Cardiac septum (tissue), 1 donor: Measurements from ENCODE around the gene HAUS7. TPM values are rescaled to one million over a fixed set of nuclear protein-coding genes. Genes with fewer than 3 reads are reported as not detected.

Experiments used
- DNase-seq: peaks from one replicate; pipeline ENCODE4 v3.0.0-alpha.2; 2020; ENCODE audit warnings: low spot score
- intact Hi-C: fragments of 100-400 bp; cut with DNase I; formaldehyde crosslinking; loops from one replicate; pipeline ENCODE4 v1.14.0; 2022
- total RNA-seq: library from RNA; stranded (reverse); fragmentation: NEBNext Ultra II Directional; extraction: Animal tissue kit (Norgen Biotek cat#: 25700); gene quantifications from one replicate; pipeline ENCODE4 v1.2.1, GENCODE V29; 2021
- donor health status: DM: no; HTN: no; CAD: no.

HAUS7 gene
- total RNA-seq, 1 donor from 2014 or later: 13.4 TPM

- intact Hi-C loops: no loop called here
- no peak for DNase-seq
Observed at GRCh38 chrX:153485396-153486080, 15.2 kb upstream of the HAUS7 start.

GRCh38 chrX:153482376-153483015 lies 12.1 kb upstream of the HAUS7 start:
- DNase-seq: no peak
- intact Hi-C loops: no loop called here

- intact Hi-C loops: no loop called here
- no peak for DNase-seq
Observed at GRCh38 chrX:153481043-153481442, 10.7 kb upstream of the HAUS7 start.

- DNase-seq: no peak
- intact Hi-C loops: no loop called here
Observed at GRCh38 chrX:153478746-153479145, 8.4 kb upstream of the HAUS7 start.

- DNase-seq: no peak
- intact Hi-C loops: loop anchor here (2.0 kb wide), 1 partner anchor 17 kb away; the partner anchor contains the start of gene BGN
Observed at GRCh38 chrX:153477901-153478300, 7.5 kb upstream of the HAUS7 start.

GRCh38 chrX:153477364-153477857 lies 7.0 kb upstream of the HAUS7 start:
- DNase-seq: no peak
- intact Hi-C loops: loop anchor here (2.0 kb wide), 1 partner anchor 17 kb away; the partner anchor contains the start of gene BGN

GRCh38 chrX:153476666-153477363 lies 6.4 kb upstream of the HAUS7 start:
- intact Hi-C loops: loop anchor here (2.0 kb wide), 1 partner anchor 18 kb away; the partner anchor contains the start of gene BGN
- DNase-seq: no peak

- DNase-seq: no peak
- intact Hi-C loops: loop anchor here (2.0 kb wide), 1 partner anchor 19 kb away; the partner anchor contains the start of gene BGN
Observed at GRCh38 chrX:153475751-153476281, 5.4 kb upstream of the HAUS7 start.

GRCh38 chrX:153475271-153475670 lies 4.9 kb upstream of the HAUS7 start:
- intact Hi-C loops: no loop called here
- DNase-seq: no peak

- intact Hi-C loops: loop anchor here (5.0 kb wide), 1 partner anchor 33 kb away; no protein-coding TSS in a partner anchor
Observed at GRCh38 chrX:153474718-153475117, 4.3 kb upstream of the HAUS7 start.

GRCh38 chrX:153474266-153474665 lies 3.9 kb upstream of the HAUS7 start:
- intact Hi-C loops: loop anchor here (5.0 kb wide), 1 partner anchor 33 kb away; no protein-coding TSS in a partner anchor
- no peak for DNase-seq

More at GRCh38 chrX:153474718-153475117, 4.3 kb upstream of the HAUS7 start:
- DNase-seq: no peak

- DNase-seq: no peak
- intact Hi-C loops: loop anchor here (5.0 kb wide), 1 partner anchor 34 kb away; no protein-coding TSS in a partner anchor
Observed at GRCh38 chrX:153473126-153473525, 2.8 kb upstream of the HAUS7 start.

GRCh38 chrX:153471663-153472280 lies 1.4 kb upstream of the HAUS7 start:
- intact Hi-C loops: loop anchor here (5.0 kb wide), 1 partner anchor 36 kb away; no protein-coding TSS in a partner anchor

GRCh38 chrX:153469811-153470410 lies 465 bp downstream of the HAUS7 start:
- DNase-seq: no peak
- intact Hi-C loops: loop anchor here (5.0 kb wide), 1 partner anchor 37 kb away; no protein-coding TSS in a partner anchor

More at GRCh38 chrX:153471663-153472280, 1.4 kb upstream of the HAUS7 start:
- DNase-seq: no peak

GRCh38 chrX:153468008-153468580 lies 2.3 kb downstream of the HAUS7 start:
- no peak for DNase-seq
- intact Hi-C loops: no loop called here

- DNase-seq: no peak
- intact Hi-C loops: no loop called here
Observed at GRCh38 chrX:153465691-153466380, 4.5 kb downstream of the HAUS7 start.

GRCh38 chrX:153464116-153464515 lies 6.3 kb downstream of the HAUS7 start:
- no peak for DNase-seq
- intact Hi-C loops: no loop called here

- intact Hi-C loops: no loop called here
Observed at GRCh38 chrX:153463556-153463955, 6.8 kb downstream of the HAUS7 start.

More at GRCh38 chrX:153463556-153463955, 6.8 kb downstream of the HAUS7 start:
- DNase-seq: no peak
